ENCODE measurements around the gene C12orf57.

Gene C12orf57

DNA sequence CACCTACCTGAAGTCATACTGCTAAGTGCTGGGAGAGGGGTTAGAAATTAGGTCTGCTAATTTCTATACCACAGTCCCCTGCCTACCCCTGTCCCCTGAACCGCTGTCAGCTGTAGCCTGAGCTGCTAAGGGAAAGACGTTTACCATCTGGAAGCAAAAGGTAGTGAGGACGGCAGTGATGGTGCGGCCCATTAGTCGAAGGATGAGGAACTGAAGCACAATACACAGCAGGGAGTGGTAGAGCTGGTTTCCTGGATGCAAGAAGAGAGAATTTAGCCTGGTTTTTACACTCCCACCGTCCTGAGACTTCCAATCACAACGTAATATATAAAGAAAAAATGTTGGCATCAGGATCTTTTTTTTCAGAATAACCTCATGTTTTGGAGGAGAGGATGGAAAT, 38.7 kb downstream of the C12orf57 start:
- peaks cover 8% of the 10 kb centered on the region; the same call in 1 of the 2 replicates for H3K4me1 ChIP-seq (ENCODE audit: low read length)
- DNase-seq, result no peak
- peaks cover 3% of the 10 kb centered on the region; the same call in 1 of the 2 replicates for H3F3A ChIP-seq (ENCODE audit: insufficient read depth, low read length)
- H3K4me2 ChIP-seq (ENCODE audit: low read depth, low read length), result no peak overlapping the region
- no peak overlapping the region for H3K27ac ChIP-seq (ENCODE audit: low read length)
- no peak overlapping the region for H3K4me3 ChIP-seq (ENCODE audit: low read length)
- no peak overlapping the region for H3K9ac ChIP-seq (ENCODE audit: low read length)
- no peaks in the 10 kb centered on the region for H3K36me3 ChIP-seq (replicated peaks; ENCODE audit: insufficient read depth, low read length)
- H3K9me2 ChIP-seq (replicated peaks; ENCODE audit: insufficient read depth, low read length), result no peaks in the 10 kb centered on the region
- TF ChIP-seq EZH2phosphoT487 (IDR thresholded peaks at IDR 0.05; ENCODE audit: low read length) (no peak), EZH2 (optimal IDR thresholded peaks at IDR 0.05; ENCODE audit: low read depth, low read length) (no peak)
- TF ChIP-seq, protein P1, sequence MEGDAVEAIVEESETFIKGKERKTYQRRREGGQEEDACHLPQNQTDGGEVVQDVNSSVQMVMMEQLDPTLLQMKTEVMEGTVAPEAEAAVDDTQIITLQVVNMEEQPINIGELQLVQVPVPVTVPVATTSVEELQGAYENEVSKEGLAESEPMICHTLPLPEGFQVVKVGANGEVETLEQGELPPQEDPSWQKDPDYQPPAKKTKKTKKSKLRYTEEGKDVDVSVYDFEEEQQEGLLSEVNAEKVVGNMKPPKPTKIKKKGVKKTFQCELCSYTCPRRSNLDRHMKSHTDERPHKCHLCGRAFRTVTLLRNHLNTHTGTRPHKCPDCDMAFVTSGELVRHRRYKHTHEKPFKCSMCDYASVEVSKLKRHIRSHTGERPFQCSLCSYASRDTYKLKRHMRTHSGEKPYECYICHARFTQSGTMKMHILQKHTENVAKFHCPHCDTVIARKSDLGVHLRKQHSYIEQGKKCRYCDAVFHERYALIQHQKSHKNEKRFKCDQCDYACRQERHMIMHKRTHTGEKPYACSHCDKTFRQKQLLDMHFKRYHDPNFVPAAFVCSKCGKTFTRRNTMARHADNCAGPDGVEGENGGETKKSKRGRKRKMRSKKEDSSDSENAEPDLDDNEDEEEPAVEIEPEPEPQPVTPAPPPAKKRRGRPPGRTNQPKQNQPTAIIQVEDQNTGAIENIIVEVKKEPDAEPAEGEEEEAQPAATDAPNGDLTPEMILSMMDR (IDR thresholded peaks at IDR 0.05; ENCODE audit: low read length), result no peak
- H3K9me3 ChIP-seq (replicated peaks; ENCODE audit: insufficient read depth, low read length), result no peaks in the 10 kb centered on the region
- no peaks in the 10 kb centered on the region for H3K27me3 ChIP-seq (replicated peaks; ENCODE audit: insufficient read depth, low read length)
- H4K20me1 ChIP-seq (ENCODE audit: insufficient read depth, low read length), result no peaks in the 10 kb centered on the region
- no peak overlapping the region for H2AFZ ChIP-seq (ENCODE audit: low read length)
- H3K79me2 ChIP-seq (ENCODE audit: low read length), result no peaks in the 10 kb centered on the region; the same call in 1 of the 2 replicates

DNA sequence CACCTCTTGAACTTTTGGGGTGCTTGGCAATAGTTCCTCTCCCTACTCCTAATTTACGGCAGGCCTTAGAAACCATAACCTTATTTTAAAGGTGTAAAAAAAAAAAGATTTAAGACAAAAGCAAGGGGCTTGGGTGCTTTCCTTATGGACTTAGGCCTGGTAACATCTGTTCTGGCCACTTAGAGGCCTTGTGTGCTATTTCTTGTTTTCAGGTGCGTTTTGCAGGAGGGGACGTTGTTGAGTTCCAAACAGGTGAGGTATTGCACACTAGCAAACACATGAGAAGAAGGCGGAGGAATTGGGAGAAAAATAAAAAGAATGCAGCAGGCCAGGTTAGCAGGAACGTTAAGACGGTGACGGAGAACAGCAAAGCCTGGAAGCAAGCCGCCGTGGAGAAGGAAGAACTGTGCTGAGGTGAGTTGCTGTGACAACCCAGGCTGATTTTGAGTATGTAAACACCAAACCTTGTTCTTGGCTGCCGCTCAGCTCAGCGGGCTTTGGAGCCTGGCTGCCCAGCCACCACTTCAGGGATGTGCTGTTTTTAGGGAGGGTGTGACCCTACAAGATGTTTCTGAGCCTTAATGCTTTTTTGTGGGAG, 44.2 kb downstream of the C12orf57 start:
- Histone ChIP-seq H3K9me2 (replicated peaks; ENCODE audit: insufficient read depth, low read length) (no peaks in the 10 kb centered on the region), H3K79me2 (ENCODE audit: low read length) (no peaks in the 10 kb centered on the region; the same call in 1 of the 2 replicates), H2AFZ (ENCODE audit: low read length) (no peak overlapping the region), H3K36me3 (replicated peaks; ENCODE audit: insufficient read depth, low read length) (no peaks in the 10 kb centered on the region), H3K9me3 (replicated peaks; ENCODE audit: insufficient read depth, low read length) (no peaks in the 10 kb centered on the region), H3F3A (ENCODE audit: insufficient read depth, low read length) (no peaks in the 10 kb centered on the region), H4K20me1 (ENCODE audit: insufficient read depth, low read length) (no peaks in the 10 kb centered on the region), H3K9ac (ENCODE audit: low read length) (no peak overlapping the region), H3K27me3 (replicated peaks; ENCODE audit: insufficient read depth, low read length) (no peaks in the 10 kb centered on the region), H3K4me2 (ENCODE audit: low read depth, low read length) (no peak overlapping the region), H3K4me3 (ENCODE audit: low read length) (no peak overlapping the region), H3K27ac (ENCODE audit: low read length) (no peak overlapping the region), H3K4me1 (ENCODE audit: low read length) (no peaks in the 10 kb centered on the region)
- no peak for DNase-seq
- TF ChIP-seq EZH2 (optimal IDR thresholded peaks at IDR 0.05; ENCODE audit: low read depth, low read length) (no peak), EZH2phosphoT487 (IDR thresholded peaks at IDR 0.05; ENCODE audit: low read length) (no peak)
- TF ChIP-seq, protein P1 (IDR thresholded peaks at IDR 0.05; ENCODE audit: low read length), result no peak
